GM18505 (cell line): ENCODE results near the gene ARHGAP21.
"Not testable (repeated sequence)": the region's sequence is repeated elsewhere in the genome, so short reads cannot be mapped to it uniquely, and the experiment has no call there.

ENCODE experiments used
- ATAC-seq: cut with Tn5 transposase; IDR thresholded peaks from one replicate; pipeline ENCODE4 v1.9.1; 2021; ENCODE audit not compliant: unreplicated experiment
- POLR2A ChIP-seq: IDR thresholded peaks from 4 replicates; pipeline ENCODE4 v1.6.1; 2011; ENCODE audit warnings: borderline replicate concordance; ENCODE audit not compliant: insufficient read depth, insufficient read length; ENCODE audit errors: extremely low read depth

The ARHGAP21 gene

DNA sequence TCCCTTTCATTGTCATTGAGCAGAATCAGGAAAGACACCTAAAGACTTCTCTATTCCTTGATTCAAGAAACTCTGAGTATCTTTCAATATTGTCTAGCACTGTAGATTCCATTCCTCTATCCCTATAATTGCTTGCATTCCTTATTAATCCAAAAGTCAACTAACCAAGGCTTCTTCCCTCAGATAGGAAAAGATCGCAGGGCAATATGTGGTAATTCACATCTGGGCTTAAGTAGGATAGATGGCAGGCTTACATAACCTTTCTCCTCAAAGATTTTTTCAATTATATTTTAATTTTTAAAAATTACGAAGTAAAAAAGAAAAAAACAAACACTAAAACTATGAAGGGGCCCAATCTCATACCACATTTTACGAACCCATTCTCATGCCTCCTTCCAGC, 7.1 kb upstream of the ARHGAP21 start:
- ATAC-seq, result no peak
- TF ChIP-seq POLR2A, result no peak

DNA sequence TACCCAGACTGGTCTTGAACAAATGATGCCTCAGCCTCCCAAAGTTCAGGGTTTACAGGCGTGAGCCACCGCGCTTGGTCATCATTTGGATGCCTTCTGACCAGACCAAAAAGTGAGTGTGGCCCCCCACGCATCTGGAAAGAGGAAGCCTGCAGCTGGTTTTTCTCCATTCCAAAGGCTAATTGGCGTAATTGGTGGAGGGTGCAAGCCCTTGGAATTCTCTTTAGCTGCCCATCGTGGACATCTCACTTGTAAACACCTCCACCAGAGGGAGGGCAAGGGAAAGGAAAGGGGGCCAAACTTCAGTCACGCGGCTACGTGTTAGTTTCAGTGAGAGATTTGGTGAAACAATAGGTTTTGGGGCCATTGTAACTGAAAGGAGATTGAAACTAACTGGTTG, 4.1 kb upstream of the ARHGAP21 start:
- TF ChIP-seq POLR2A, result no peak
- ATAC-seq, result no peak

DNA sequence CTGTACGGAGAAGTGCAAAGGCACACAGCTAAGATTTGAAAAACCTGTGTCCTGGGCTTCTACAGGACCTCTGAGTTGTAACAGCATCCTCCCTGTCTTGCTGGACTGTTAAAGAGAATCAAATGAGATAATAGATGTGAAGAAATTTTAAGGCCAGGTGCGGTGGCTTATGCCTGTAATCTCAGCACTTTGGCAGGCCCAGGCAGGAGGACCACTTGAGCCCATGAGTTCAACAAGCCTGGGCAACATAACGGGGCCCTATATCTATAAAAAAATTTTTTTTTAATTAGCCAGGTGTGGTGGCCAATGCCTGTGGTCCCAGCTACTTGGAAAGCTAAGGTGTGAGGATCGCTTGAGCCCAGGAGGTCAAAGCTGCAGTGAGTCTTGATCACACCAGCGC, 2.9 kb upstream of the ARHGAP21 start:
- no peak for TF ChIP-seq POLR2A
- no peak for ATAC-seq

DNA sequence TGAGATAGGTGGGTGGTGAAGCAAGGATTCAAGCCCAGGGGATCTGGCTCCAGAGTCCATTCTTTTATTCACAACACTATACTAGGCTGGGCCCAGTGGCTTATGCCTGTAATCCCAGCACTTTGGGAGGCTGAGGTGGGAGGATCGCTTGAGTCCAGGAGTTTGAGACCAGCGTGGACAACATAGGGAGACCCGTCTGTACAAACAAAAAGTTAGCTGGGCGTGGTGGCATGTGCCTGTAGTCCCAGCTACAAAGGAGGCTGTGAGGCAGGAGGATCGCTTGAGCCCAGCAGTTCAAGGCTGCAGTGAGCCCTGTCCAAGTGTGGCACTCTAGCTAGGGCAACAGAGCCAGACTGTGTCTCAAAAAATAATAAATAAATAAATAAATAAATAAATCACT, 2.3 kb upstream of the ARHGAP21 start:
- not testable (repeated sequence) for ATAC-seq

DNA sequence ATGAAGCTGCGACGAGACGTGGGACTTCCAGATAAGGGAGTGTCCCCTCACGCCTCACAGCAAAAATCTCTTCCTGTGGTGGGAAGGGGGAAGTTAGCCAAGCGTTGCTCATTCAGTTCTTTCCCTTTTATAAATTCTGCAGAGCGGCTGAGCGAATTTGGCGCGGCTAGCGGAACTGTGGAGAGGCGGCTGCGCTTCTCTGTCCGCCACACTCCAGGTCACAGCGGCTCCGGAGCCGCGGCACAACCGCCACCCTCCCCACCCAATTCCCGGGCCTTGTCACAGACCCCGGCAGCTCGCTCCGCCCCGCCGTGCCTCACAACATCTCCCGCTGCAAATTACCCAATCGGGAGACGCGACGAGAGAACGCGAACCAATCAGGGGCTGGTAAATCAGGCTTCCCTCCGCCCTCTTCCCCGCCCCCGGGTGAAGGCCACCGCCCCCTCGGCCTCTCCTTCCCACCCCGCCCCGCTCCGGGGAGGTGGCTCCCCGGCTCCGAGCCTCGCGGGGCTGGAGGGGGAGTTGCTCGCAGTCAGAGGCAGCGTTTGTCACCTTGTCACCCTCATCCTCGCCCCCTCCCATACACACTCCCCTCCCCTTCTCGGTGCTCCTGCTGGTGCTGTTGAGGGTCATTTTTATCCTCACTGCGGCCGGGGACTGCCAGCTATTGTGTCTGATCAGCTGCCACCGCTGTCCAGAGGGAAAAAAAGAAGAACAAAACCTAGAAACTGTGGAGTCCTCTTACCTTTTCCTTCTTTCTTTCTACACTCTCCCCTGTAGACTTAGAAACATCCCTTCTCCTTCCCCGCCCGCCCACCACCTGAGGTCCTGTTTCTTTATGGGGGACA, 918 bp upstream of the ARHGAP21 start:
- ATAC-seq, result peak; percentile 79
- peak; percentile 88 for TF ChIP-seq POLR2A

DNA sequence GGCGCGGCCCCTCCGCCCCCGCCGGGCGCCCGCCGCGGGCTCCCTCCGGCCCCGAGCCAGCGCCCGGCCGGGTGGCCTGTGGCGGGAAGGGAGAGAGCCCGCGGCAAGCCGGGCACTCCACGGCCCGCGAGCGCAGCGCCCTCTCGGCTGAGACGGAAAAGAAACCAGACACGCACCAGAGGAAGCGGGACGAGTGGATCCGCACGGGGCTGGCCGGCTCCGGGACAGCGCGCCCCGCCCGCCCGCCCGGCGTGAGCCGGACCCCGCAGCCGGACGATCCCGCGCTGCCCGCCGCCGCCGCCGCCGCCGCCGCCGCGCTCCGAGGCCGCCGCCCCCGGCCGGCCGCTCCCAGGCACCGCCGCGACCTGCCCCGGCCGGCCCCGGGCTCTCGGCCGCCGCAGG, 300 bp downstream of the ARHGAP21 start:
- peak; percentile 31 for ATAC-seq
- no peak for TF ChIP-seq POLR2A

DNA sequence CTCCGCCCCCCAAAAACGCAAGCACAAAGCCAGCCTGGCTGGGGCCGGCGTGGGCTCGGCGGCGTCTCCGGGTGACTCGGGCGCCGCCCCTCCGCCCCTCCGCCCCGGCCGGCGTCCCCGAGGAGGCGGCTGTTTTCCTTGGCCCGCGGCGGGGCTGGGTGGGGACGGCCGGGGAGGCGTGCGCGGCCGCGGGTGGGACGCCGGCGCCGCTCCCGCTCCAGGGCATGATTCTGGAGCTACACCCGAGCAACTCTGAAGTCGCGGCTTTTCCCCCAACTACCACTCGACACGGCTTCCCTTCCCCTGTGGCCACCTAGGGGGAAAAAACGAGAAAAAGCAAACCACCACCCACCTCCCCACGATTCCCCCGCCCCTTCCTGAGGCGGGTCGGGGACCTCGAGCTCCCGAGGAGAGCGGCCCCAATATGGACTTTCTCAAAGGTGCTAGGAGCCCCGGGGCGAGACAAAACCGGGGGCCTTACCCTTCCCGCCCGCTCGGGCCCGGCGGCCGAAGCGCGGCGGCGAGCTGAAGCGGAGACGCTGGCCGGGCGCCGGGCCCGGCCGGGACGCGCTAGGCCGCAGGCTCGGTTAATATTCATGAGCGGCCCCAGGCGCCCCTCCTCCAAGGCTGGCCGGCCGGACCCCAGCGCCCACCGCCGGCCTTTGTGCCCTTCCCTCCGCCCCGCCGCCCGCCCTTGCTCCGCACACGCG, 856 bp downstream of the ARHGAP21 start:
- ATAC-seq, result peak; percentile 27
- TF ChIP-seq POLR2A, result peak; percentile 47

DNA sequence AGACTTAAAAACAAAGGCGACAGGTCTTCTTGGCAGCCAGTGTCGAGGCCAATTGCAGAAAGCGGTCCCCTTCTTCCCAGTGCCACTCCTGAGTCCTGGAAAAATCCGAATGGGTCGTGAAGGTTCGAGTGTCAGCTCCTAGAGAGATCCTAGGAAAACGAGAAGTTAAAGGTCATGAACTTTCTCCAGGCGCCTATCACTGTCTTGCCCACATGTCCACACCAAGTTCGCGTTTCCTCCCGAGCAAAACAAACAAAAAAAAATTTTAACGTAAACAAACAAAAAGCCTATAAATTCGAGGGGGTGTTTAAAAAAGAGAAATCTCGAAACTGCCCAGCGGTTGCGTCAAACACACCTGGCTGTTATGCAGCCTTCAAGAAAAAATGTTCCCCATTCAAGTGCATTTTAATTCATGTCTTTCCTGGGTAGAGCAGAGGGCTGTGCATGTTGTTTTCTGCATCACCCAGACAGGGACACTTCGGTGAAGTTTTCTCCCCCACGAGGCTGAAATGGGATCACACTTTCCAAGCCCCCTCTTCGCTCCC, 1.5 kb downstream of the ARHGAP21 start:
- no peak for ATAC-seq
- TF ChIP-seq POLR2A, result no peak

DNA sequence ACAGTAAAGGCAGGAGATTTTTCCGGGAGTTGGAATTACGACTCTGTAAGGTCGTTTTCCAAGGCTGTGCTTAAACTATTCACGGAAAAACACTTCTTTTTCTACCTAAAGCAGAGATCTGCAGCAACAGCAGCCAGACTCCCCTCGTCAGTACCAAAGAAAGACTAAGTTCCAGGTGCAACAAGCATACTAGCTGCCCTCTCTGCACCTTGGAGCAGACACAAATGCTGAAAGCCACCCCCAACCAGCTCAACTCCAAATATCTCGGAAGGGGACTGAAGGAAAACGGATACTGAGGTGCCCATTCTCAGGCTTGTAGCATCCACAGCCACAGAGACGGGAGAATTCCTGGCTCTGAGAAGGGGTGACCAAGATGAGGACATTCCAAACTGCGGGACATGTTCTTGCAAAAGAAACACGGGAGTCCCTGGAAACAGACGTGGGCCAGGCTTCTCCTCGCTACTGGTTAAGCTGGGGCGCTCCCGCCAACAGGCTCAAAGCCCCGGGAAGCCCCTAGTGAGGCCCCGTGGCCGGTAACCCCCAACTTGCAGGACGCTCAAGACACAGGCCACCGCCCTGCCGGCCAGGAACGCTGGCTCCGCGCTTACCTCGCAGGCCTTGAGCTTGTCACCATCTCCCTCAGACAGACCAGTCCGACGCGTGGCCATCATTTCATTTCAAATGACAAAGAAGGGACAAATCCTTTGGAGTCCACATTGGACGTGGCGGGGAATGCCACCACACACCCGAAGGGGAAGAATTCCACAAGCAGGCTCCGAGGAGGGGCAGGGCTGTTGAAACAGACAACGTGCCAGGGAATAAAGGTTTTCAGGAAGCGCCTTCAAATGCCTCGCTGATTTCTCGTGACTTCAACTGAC, 2.2 kb downstream of the ARHGAP21 start:
- no peak for TF ChIP-seq POLR2A

DNA sequence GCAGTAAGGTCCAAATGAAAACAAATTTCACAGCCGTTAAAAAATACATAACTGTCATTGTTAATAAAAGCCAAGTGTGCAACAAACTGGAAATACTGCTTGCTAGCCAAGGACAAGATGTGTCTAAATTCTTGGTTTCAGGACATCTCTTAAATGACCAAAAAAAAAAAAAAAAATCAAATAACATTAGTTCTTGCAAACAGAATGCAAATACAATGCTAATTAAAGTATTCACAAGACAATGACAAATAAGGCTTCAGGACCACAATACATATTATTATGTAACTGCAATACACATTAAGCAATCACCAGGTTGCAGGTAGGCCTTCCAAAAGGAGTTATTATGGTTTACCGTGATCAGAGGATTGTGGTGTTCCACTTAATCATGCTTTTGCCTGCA, 3.6 kb downstream of the ARHGAP21 start:
- TF ChIP-seq POLR2A, result no peak
- no peak for ATAC-seq

More for the DNA sequence above, 2.2 kb downstream of the ARHGAP21 start:
- ATAC-seq, result no peak

DNA sequence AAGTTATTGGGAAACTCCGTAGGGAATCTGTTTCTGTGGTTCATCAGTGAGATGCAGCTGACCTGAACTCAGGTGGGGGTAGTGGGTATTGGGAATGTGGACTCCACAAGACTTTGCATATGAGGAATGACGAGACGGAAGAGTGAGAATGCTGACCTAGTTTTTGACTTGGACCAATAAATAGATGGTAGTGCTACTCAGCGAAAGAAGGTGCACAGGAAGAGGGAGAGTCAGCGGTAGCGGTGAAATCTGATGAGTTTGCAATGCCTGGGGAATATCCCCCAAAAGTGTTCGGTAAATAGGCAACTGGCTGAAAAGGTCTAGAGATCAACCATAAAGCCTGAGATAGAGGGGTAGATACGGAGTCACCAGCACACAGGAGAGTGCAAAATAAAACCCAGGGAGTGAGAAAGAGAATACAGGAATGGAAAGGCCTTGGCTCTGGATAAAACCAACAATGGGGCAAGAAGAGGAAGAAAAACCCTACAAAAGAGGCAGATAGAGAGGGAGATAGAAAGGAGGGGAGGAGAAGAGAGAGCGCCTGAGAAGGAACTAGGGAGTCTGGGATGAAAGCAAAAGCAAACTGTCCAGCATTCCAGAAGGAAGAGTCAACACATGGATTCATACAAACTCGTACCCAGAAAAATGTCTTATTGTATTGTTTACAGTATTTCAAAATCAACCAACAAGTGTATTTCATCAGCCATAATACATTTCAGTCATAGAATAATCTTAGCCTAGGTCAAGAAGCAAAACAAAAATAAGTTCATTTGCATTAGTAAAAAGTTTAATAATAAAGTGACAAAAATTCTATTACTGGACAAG, 5.4 kb downstream of the ARHGAP21 start:
- no peak for TF ChIP-seq POLR2A
- ATAC-seq, result no peak

DNA sequence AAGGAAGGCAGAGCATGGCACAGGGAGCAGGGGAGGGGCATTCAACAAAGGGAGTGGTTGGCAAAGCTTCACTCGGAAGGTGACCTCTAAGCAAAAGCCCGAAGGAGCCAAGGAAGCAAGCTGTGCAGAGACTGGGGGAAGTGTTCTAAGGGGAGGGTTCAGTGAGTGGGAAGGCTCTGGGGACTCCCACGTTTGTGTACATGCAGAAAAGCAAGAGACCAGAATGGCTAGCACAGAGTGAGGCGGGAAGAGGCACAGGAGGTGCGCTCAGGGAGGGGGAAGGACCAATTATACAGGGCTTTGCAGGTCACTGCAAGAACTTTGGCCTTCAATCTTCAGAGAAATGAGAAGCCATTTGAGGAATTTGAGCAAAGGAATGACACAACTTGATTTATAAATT, 7.4 kb downstream of the ARHGAP21 start:
- ATAC-seq, result no peak
- no peak for TF ChIP-seq POLR2A
